Activated naive CD4-positive, alpha-beta T cell treated with anti-CD3 and anti-CD28 coated beads for 36 hours (primary cell): ENCODE measurements around the gene SYNPO2. TPM values are rescaled to one million over a fixed set of nuclear protein-coding genes. Genes with fewer than 3 reads are reported as not detected.

Experiments
- CTCF ChIA-PET: fragments of 350-600 bp; sonication (Branson Sonifier 250); formaldehyde crosslinking; loops from one replicate; lab custom pipeline; 2021; ENCODE audit warnings: antibody characterized with exemption; lab: Charles Lee
- DNase-seq: peaks from one replicate; pipeline ENCODE4 v3.0.0-alpha.2; 2020
- H3K27ac Mint-ChIP-seq: one replicate; pipeline ENCODE4 v1.8.0; 2021; ENCODE audit warnings: mild to moderate bottlenecking, mixed read lengths
- H3K27me3 Mint-ChIP-seq: one replicate; pipeline ENCODE4 v1.8.0; 2021; ENCODE audit warnings: low read depth, mixed read lengths
- H3K36me3 Mint-ChIP-seq: one replicate; pipeline ENCODE4 v1.8.0; 2021; ENCODE audit warnings: low read depth, mixed read lengths
- H3K4me1 Mint-ChIP-seq: one replicate; pipeline ENCODE4 v1.8.0; 2021; ENCODE audit warnings: low read depth, mixed read lengths
- H3K4me3 Mint-ChIP-seq: one replicate; pipeline ENCODE4 v1.8.0; 2021; ENCODE audit warnings: mild to moderate bottlenecking, moderate library complexity, mixed read lengths
- H3K9me3 Mint-ChIP-seq: one replicate; pipeline ENCODE4 v1.8.0; 2021; ENCODE audit warnings: mixed read lengths
- intact Hi-C: fragments of 100-400 bp; cut with micrococcal nuclease; formaldehyde crosslinking; loops from one replicate; pipeline ENCODE4 v1.15.1; 2023
- total RNA-seq, 2 experiments: library from RNA; stranded (reverse); gene quantifications; one replicate each; pipeline ENCODE4 v1.2.3, GENCODE V29; 2021

Gene SYNPO2
- total RNA-seq, 2 experiments from 2014 or later: 0.14 TPM; not detected in 1

GRCh38 chr4:119099227-119099810 is 210.7 kb downstream of the SYNPO2 start:
- Mint-ChIP-seq H3K9me3 (no peaks in the 10 kb centered on the region), H3K4me1 (no peaks in the 10 kb centered on the region), H3K27ac (no peak overlapping the region), H3K4me3 (no peak overlapping the region), H3K27me3 (peaks cover 8% of the 10 kb centered on the region), H3K36me3 (no peaks in the 10 kb centered on the region)
- no peak for DNase-seq
- intact Hi-C loops: no loop called here
- CTCF ChIA-PET: no interaction called here

- no peak overlapping the region for H3K4me3 Mint-ChIP-seq
- intact Hi-C loops: loop anchor here (5.0 kb wide), 1 partner anchor 187 kb away; no protein-coding TSS in a partner anchor
- no peak overlapping the region for H3K27ac Mint-ChIP-seq
- CTCF ChIA-PET: no interaction called here
- H3K4me1 Mint-ChIP-seq: no peaks in the 10 kb centered on the region
- H3K27me3 Mint-ChIP-seq: peaks cover 7% of the 10 kb centered on the region
- H3K36me3 Mint-ChIP-seq: no peaks in the 10 kb centered on the region
- no peaks in the 10 kb centered on the region for H3K9me3 Mint-ChIP-seq
- DNase-seq: no peak
Observed at GRCh38 chr4:119100655-119101054, 212.0 kb downstream of the SYNPO2 start.

- CTCF ChIA-PET: interaction anchor here (0.7 to 1.0 kb wide), 2 partner anchors 13 to 16 kb away, joined by 3 to 4 read pairs; no protein-coding TSS in a partner anchor
- H3K36me3 Mint-ChIP-seq: no peaks in the 10 kb centered on the region
- H3K27ac Mint-ChIP-seq: no peak overlapping the region
- H3K4me3 Mint-ChIP-seq: no peak overlapping the region
- intact Hi-C loops: loop anchor here (5.0 kb wide), 1 partner anchor 184 kb away; no protein-coding TSS in a partner anchor
- DNase-seq: no peak
- no peaks in the 10 kb centered on the region for H3K9me3 Mint-ChIP-seq
- no peaks in the 10 kb centered on the region for H3K4me1 Mint-ChIP-seq
- H3K27me3 Mint-ChIP-seq: peaks cover 3% of the 10 kb centered on the region
Observed at GRCh38 chr4:119103263-119103662, 214.6 kb downstream of the SYNPO2 start.

- H3K36me3 Mint-ChIP-seq: no peaks in the 10 kb centered on the region
Observed at GRCh38 chr4:119104644-119105273, 216.1 kb downstream of the SYNPO2 start.

GRCh38 chr4:119105605-119106004 is 217.0 kb downstream of the SYNPO2 start:
- intact Hi-C loops: no loop called here
- DNase-seq: no peak
- Mint-ChIP-seq H3K4me1 (no peaks in the 10 kb centered on the region), H3K27ac (no peak overlapping the region), H3K4me3 (no peak overlapping the region), H3K36me3 (no peaks in the 10 kb centered on the region), H3K9me3 (no peaks in the 10 kb centered on the region), H3K27me3 (no peaks in the 10 kb centered on the region)
- CTCF ChIA-PET: no interaction called here

More at GRCh38 chr4:119104644-119105273, 216.1 kb downstream of the SYNPO2 start:
- Mint-ChIP-seq H3K9me3 (no peaks in the 10 kb centered on the region), H3K27me3 (no peaks in the 10 kb centered on the region), H3K4me3 (no peak overlapping the region), H3K4me1 (no peaks in the 10 kb centered on the region), H3K27ac (no peak overlapping the region)
- CTCF ChIA-PET: no interaction called here
- intact Hi-C loops: loop anchor here (5.0 kb wide), 1 partner anchor 183 kb away; no protein-coding TSS in a partner anchor
- DNase-seq: no peak

GRCh38 chr4:119106036-119107000 is 217.7 kb downstream of the SYNPO2 start:
- Mint-ChIP-seq H3K4me3 (no peak overlapping the region), H3K27me3 (no peaks in the 10 kb centered on the region), H3K9me3 (no peaks in the 10 kb centered on the region), H3K36me3 (no peaks in the 10 kb centered on the region), H3K4me1 (no peaks in the 10 kb centered on the region), H3K27ac (no peak overlapping the region)
- CTCF ChIA-PET: no interaction called here
- intact Hi-C loops: no loop called here
- DNase-seq: no peak

- intact Hi-C loops: no loop called here
- no peak for DNase-seq
- Mint-ChIP-seq H3K27ac (no peak overlapping the region), H3K9me3 (no peaks in the 10 kb centered on the region), H3K4me1 (peaks cover 4% of the 10 kb centered on the region), H3K36me3 (no peaks in the 10 kb centered on the region), H3K4me3 (no peak overlapping the region), H3K27me3 (peaks cover 3% of the 10 kb centered on the region)
- CTCF ChIA-PET: interaction anchor here (0.7 kb wide), 1 partner anchor 592 kb away, joined by 3 read pairs; no protein-coding TSS in a partner anchor
Observed at GRCh38 chr4:119110121-119110520, 221.5 kb downstream of the SYNPO2 start.

Other genes with a start within 250 kb of the SYNPO2 start
- 10 to 100 TPM; 35.9 to 36.9 TPM for gene METTL14, start 203.5 kb upstream of the SYNPO2 start, total RNA-seq
- gene SEC24D, start 52.7 kb upstream of the SYNPO2 start, total RNA-seq: 10 to 100 TPM; 28.4 to 29.7 TPM
- not detected for gene MYOZ2, start 247.0 kb downstream of the SYNPO2 start, total RNA-seq